ENCODE results near the gene ADGRF3.
"Not testable (repeated sequence)": the region's sequence is repeated elsewhere in the genome, so short reads cannot be mapped to it uniquely, and the experiment has no call there.

The ADGRF3 gene

GRCh38 chr2:26279886-26280285 lies 66.7 kb downstream of the ADGRF3 start:
- DNase-seq (ENCODE audit: low read depth) = no peak
- no peak for TF ChIP-seq CTCF (IDR thresholded peaks at IDR 0.05; ENCODE audit: insufficient read depth, low read depth, low read length, missing control alignments)
- H3K4me3 ChIP-seq (ENCODE audit: low read length) = no peak overlapping the region

GRCh38 chr2:26276484-26277227 lies 69.9 kb downstream of the ADGRF3 start:
- DNase-seq (ENCODE audit: low read depth) = no peak
- TF ChIP-seq CTCF (IDR thresholded peaks at IDR 0.05; ENCODE audit: insufficient read depth, low read depth, low read length, missing control alignments) = no peak
- no peak overlapping the region for H3K4me3 ChIP-seq (ENCODE audit: low read length)

GRCh38 chr2:26274058-26274613 lies 72.5 kb downstream of the ADGRF3 start:
- no peak for TF ChIP-seq CTCF (IDR thresholded peaks at IDR 0.05; ENCODE audit: insufficient read depth, low read depth, low read length, missing control alignments)
- no peak overlapping the region for H3K4me3 ChIP-seq (ENCODE audit: low read length)
- DNase-seq (ENCODE audit: low read depth) = peak; percentile 99

- DNase-seq (ENCODE audit: low read depth) = no peak
- no peak for TF ChIP-seq CTCF (IDR thresholded peaks at IDR 0.05; ENCODE audit: insufficient read depth, low read depth, low read length, missing control alignments)
- H3K4me3 ChIP-seq (ENCODE audit: low read length) = no peak overlapping the region
Observed at GRCh38 chr2:26273501-26273900, 73.1 kb downstream of the ADGRF3 start.

GRCh38 chr2:26270373-26270772 lies 76.2 kb downstream of the ADGRF3 start:
- peak overlapping the region; percentile 0 for H3K4me3 ChIP-seq (ENCODE audit: low read length)
- TF ChIP-seq CTCF (IDR thresholded peaks at IDR 0.05; ENCODE audit: insufficient read depth, low read depth, low read length, missing control alignments) = no peak
- DNase-seq (ENCODE audit: low read depth) = no peak

GRCh38 chr2:26269571-26270158 lies 76.9 kb downstream of the ADGRF3 start:
- TF ChIP-seq CTCF (IDR thresholded peaks at IDR 0.05; ENCODE audit: insufficient read depth, low read depth, low read length, missing control alignments) = no peak
- H3K4me3 ChIP-seq (ENCODE audit: low read length) = no peak overlapping the region
- DNase-seq (ENCODE audit: low read depth) = peak; percentile 89

- H3K4me3 ChIP-seq (ENCODE audit: low read length) = not testable (repeated sequence)
Observed at GRCh38 chr2:26268670-26269385, 77.8 kb downstream of the ADGRF3 start.

More at GRCh38 chr2:26268670-26269385, 77.8 kb downstream of the ADGRF3 start:
- not testable (repeated sequence) for DNase-seq (ENCODE audit: low read depth)

Data from epithelial cell of esophagus (primary cell).